ENCODE results near the gene C1QTNF9.
"Not testable (repeated sequence)": the region's sequence is repeated elsewhere in the genome, so short reads cannot be mapped to it uniquely, and the experiment has no call there.

C1QTNF9 gene

DNA sequence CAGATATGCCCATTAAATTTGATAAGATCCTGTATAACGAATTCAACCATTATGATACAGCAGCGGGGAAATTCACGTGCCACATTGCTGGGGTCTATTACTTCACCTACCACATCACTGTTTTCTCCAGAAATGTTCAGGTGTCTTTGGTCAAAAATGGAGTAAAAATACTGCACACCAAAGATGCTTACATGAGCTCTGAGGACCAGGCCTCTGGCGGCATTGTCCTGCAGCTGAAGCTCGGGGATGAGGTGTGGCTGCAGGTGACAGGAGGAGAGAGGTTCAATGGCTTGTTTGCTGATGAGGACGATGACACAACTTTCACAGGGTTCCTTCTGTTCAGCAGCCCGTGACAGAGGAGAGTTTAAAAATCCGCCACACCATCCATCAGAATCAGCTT is 12.0 kb downstream of the C1QTNF9 start:
- not testable (repeated sequence) for DNase-seq (ENCODE audit: low read depth)

GRCh38 chr13:24322470-24322869 is 13.1 kb downstream of the C1QTNF9 start:
- not testable (repeated sequence) for DNase-seq (ENCODE audit: low read depth)

DNA sequence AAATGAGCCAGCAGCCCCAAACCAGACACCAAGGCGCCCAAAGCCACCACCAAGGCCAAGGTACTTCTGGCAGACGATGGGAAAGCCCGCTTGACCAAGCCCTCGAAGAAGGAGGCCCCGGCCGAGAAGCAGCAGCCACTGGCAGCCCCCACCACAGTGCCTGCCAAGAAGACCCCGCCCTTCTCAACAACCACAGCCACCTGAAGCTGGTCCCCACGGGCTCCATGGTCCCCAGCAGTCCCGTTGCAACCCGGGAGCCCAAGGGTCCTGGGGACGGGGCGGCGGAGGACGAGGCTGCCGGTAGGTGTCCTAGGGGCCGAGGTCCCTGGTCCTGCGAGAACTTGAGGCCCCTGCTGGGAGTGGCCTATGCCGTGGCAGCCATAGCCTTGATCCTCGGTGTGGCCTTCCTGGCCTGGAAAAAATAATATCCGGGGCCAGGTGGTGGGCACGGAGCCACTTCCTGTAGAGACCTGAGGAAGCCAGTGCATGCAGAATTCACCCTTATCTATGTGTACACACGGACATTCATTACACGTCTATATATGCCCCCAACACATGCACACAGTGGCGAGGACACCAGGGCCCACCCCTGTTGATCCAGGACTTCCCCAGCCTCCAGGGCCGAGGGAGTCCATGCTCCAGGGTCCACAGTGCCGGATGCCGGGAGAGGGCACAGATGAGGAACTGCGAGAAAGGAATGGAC is 13.8 kb downstream of the C1QTNF9 start:
- DNase-seq (ENCODE audit: low read depth) = no peak

DNA sequence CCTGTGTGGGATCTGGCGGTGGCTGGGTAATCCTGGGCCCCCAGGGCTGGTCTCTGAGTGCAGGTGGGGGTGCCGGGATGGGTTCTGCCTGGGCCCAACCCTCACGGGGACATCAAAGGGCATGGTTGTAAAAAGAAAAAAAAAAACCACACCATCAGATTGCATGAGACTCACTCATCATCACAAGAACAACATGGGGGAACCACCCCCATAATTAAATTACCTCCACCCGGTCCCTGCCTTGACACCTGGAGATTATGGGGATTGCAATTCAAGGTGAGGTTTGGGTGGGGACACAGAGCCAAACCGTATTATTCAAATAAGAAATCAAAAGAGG is 14.3 kb downstream of the C1QTNF9 start:
- DNase-seq (ENCODE audit: low read depth) = no peak

DNA sequence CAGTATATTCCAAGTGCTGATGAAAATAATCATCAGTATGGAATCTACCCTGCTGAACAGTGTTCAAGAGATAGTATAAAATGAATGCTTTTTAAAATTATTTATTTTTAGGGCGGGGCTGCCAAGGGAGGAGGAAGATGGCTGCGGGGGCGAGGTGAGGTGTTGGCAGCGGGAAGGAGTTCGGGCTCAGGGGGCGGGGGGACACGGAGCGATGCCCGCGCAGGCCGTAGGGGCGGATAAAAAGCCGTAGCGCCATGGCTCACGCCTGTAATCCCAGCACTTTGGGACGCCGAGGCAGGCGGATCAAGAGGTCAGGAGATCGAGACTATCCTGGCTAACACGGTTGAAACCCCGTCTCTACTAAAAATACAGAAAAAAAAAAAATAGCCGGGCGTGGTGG is 18.2 kb downstream of the C1QTNF9 start:
- DNase-seq (ENCODE audit: low read depth) = not testable (repeated sequence)

- no peak for DNase-seq (ENCODE audit: low read depth)
These were observed 18.8 kb downstream of the C1QTNF9 start for GRCh38 chr13:24328145-24328544.

DNA sequence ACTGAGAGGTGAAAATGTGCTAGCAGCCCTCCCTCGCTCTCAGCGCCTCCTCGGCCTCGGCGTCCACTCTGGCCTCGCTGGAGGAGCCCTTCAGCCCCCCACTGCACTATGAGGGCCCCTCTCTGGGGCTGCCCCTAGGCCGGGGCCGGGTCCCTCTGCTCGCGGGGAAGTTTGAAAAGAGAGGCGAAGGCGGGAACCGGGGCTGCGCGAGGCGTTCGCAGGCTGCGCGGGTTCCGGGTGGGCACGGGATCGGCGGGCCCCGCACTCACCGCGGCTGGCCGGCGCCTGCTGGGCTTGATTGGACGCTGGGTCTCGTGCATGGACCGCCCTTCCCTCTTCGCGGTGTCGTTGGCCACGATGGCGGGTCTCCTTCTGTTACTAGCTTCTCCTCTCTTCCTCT is 29.3 kb downstream of the C1QTNF9 start:
- DNase-seq (ENCODE audit: low read depth) = no peak

DNA sequence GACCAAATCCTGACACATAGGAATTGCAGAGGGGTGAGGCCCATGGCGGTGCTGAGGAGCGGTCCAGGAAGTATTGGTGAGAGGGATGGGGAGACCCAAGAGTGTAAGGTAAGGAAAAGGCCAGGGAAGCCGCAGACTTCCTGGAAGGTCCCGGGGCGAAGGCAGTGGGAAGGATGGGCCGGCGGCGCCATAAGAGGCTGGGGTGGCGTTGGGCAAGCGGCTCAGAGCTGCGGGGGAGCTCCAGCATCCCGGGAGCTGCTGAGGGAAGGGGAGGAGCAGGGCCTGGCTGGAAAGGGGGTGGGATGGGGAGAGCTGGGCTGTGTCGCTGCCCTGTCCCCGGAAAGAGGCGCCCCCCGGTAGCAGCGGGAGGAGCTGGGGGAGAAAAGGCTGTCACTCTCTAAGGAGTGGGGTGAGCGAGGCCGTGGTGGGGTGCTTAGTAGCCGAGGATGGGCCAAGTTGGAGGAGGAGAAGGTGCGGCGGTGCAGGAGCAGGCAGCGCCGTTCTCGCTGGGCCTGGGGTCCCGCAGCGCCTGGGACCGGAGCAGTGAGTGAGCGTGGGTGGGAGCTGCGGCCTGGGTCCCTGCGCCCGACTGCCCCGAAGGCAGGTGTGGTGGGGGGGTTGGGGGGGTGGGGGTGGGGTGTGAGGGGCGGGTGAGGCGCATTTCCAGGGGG is 30.7 kb downstream of the C1QTNF9 start:
- DNase-seq (ENCODE audit: low read depth) = no peak

DNA sequence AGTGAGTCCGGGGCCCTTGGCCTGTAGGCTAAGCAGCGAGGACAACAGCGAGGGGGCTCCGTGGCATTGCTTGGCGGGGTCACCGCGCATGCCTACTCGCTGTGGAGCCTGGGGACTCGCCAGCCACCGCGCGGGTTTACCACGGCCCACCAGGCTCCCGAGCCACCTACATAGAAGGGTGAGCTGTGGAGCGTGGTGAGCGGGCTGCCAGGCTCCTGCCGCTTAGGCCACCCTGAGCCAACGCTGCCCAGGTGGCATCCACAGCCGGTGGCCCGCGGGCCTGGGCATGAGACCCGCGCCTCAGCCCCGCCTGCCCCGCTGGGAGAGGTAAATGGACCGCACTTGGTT is 31.2 kb downstream of the C1QTNF9 start:
- DNase-seq (ENCODE audit: low read depth) = no peak

DNA sequence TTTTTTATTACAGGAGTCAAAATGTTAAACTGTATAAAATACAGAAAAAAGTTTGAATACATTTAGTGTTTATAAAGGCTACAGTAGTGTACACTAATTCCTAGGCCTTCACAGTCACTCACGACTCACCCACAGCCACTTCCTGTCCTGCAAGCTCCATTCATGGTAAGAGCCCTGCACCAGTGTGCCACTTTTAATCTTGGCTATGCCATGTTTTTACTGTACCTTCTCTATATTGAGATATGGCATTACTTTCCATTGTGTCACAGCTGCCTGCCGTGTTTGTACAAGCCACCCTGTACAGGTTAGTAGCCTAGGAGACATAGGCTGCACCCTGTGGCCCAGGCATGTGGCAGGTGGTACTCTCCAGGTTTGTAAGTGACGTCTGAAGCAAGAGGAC is 32.1 kb downstream of the C1QTNF9 start:
- DNase-seq (ENCODE audit: low read depth) = no peak

GRCh38 chr13:24348385-24348784 is 39.0 kb downstream of the C1QTNF9 start:
- no peak for DNase-seq (ENCODE audit: low read depth)

DNA sequence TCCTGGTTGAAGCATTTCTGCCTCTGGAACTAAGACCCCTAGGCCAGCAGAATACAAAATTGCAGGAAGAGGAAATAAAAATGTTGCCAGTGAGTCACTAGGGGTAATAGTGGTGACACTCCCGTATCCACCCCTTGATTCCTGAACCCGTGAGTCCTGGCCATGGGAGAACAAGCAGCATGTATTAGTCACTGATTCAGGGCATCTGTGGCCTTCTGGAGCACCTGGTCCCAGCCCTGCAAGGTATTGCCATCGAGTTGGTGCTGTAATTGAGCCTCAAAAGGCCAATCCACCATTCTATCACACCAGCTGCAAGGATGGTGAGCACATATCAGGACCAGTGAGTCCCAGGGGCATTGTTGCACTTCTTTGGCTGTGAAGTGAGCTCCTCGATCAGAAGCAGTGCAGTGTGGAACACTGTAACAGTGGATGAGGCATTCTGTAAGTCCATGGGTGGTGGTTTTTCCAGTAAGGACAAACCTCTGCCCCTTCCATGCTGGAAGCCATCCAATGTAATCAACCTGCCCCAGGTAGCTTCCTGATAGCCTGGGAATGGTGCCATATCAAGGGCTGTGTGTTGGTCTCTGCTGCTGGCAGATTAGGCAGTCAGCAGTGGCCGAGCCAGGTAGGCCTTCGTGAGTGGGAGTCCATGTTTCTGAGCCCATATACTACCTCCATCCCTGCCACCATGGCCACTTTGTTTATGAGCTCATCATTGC is 39.6 kb downstream of the C1QTNF9 start:
- DNase-seq (ENCODE audit: low read depth) = no peak

- DNase-seq (ENCODE audit: low read depth) = not testable (repeated sequence)
These were observed 40.6 kb downstream of the C1QTNF9 start for GRCh38 chr13:24349778-24350664.

- no peak for DNase-seq (ENCODE audit: low read depth)
These were observed 42.0 kb downstream of the C1QTNF9 start for GRCh38 chr13:24351423-24351822.

GRCh38 chr13:24353736-24354135 is 44.4 kb downstream of the C1QTNF9 start:
- no peak for DNase-seq (ENCODE audit: low read depth)

DNA sequence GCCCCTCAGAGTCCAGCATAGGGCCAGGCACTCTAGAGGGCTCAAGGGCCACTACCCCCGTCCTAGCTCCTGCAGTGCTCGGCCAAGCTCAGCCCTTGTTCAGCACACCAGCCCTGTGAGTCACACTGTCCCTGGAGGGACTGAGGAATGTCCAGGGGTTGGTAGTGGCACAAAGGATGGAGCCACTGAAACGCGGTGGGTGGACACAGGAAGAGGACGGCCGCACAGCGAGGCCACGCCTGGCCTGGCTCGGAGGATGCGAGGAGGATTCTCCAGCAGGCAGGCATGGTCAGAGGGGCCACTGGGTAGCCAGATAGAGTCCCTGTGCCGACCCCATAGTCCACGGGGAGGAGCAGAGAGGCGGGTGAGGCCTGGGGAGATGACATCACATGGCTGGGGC is 45.7 kb downstream of the C1QTNF9 start:
- DNase-seq (ENCODE audit: low read depth) = no peak

DNA sequence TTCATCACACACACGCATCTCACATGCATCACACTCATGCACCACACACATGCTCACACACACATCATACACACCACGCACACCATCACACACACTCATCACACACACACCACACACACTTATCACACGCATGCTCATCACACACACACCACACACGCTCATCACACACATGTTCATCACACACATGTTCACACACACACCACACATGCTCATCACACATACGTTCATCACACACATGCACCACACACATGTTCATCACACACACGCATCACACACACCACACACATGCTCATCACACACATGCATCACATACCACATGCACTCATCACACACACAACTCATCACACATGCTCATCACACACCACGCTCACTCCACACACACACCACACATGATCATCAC is 46.9 kb downstream of the C1QTNF9 start:
- DNase-seq (ENCODE audit: low read depth) = no peak

- DNase-seq (ENCODE audit: low read depth) = no peak
These were observed 47.5 kb downstream of the C1QTNF9 start for GRCh38 chr13:24356837-24357236.

- DNase-seq (ENCODE audit: low read depth) = no peak
These were observed 48.4 kb downstream of the C1QTNF9 start for GRCh38 chr13:24357756-24358155.

DNA sequence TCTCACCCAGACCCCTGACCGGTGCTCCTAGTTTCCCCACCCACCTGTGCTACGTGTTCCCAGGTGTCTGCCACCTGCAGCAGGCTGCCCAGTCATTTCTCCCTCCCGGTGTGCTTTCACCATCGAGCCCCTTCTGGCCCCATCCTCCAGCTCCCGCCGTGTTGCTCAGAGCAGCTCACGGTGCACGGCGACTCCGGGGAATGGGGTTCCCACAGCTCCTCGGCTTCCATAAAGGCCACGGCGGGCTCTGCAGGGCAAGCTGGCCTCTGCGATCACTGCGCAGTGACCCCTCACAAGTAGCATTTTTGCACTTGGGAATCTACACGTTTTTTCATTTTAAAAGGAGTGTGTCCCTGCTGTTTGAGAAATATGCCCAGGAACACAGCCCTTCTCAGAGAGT is 49.5 kb downstream of the C1QTNF9 start:
- DNase-seq (ENCODE audit: low read depth) = not testable (repeated sequence)

DNA sequence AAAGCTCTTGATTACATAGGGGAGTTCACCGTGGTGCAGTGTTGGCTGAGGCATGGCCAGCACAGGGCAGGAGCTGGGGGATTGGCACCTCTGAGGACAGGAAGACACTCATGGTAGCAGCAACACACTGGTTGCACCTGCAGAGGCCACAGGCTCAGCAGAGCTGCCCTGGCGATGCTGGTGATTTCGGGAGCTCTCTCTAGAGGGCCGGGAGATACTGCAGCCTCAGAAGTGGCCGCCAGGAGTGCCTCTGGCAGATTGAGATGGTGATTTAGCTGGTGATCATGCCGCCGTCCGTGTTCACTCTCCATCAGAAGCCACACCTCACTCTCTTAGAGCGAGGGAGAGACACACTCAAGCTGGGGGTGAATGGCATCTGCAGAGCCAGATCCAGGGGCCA is 49.9 kb downstream of the C1QTNF9 start:
- not testable (repeated sequence) for DNase-seq (ENCODE audit: low read depth)

DNA sequence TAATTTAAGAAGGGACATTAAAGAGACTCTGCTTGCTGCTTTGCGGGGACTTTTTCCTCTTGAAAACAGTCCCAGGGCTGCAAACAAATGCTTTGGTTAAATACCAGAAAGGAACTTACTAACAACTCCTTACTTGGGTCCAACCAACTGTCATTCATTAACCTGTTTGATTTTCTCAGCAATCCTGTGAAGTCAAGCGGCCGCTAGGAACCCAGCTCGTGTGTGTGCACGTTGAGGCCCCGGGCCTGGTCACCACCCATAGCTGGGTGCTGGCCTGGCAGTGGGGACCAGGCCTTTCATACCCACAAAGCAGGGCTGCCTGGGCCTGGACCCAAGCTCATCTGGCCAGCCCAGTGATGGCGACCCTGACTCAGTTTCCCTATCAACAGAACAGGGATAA is 50.7 kb downstream of the C1QTNF9 start:
- no peak for DNase-seq (ENCODE audit: low read depth)
